HAP-1 (cell line): ENCODE measurements around the gene RIMBP2.

Experiments
- DNase-seq, 2 experiments: peaks; one replicate each; pipeline ENCODE4 v3.0.0-alpha.2; 2016 to 2020; ENCODE audit warnings: low spot score in 2 of 2
- H3K27me3 ChIP-seq: fragments of 250-450 bp; sonication (Bioruptor Pico); 2 replicates; pipeline ENCODE4 v1.5.1; 2020; ENCODE audit warnings: low read depth, mild to moderate bottlenecking, moderate library complexity
- H3K36me3 ChIP-seq: fragments of 250-450 bp; sonication (Bioruptor Pico); replicated peaks from 2 replicates; pipeline ENCODE4 v1.5.1; 2020; ENCODE audit warnings: mild to moderate bottlenecking
- H3K4me1 ChIP-seq: fragments of 250-450 bp; sonication (Bioruptor Pico); 2 replicates; pipeline ENCODE4 v1.5.1; 2020; ENCODE audit warnings: mild to moderate bottlenecking
- H3K4me3 ChIP-seq: fragments of 250-450 bp; sonication (Bioruptor Pico); 2 replicates; pipeline ENCODE4 v1.5.1; 2020; ENCODE audit warnings: mild to moderate bottlenecking, moderate library complexity
- H3K9me3 ChIP-seq: fragments of 250-450 bp; sonication (Bioruptor Pico); 2 replicates; pipeline ENCODE4 v1.5.1; 2020; ENCODE audit warnings: mild to moderate bottlenecking, moderate library complexity
- in situ Hi-C: fragments of 300-500 bp; cut with MboI; formaldehyde crosslinking; loops from 3 replicates; pipeline ENCODE4 v1.14.3; 2020; ENCODE audit warnings: low sequenced_read_pairs, inconsistent platforms, mixed read lengths

The RIMBP2 gene

DNA sequence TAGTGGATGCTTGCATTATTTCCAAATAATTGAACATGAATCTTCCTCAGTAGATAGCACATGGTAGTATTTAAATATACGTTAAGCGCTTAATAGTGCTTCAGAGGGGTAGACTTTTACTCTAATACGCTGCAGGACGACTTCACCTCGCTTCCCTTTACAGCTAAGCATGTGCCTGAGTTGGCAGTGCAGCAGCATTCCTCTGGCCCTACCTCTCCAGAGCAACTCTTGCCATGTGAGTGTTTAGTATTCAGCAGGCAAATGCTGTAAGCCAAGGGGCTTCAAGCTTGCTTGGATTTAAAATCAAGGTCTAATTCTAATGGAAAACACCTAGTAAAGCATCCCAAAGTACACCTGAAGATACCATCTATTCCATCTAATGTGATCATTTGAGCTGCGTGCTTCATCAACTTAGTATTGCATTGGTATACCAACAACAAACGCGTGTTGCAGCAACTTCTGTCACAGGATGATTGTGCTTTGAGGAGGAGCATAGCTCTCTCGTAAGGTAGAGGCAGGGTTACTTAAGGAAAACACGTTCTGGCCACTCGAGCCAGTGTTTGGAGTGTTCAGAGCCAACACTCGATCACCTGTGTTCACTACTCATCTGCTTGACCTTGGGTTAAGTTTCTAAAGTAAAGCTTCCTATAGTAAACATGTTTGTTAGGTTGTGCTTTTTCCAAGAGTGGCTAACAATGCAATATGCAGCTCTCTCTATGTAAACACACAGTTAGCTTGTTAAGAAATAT is 317.8 kb downstream of the RIMBP2 start:
- peaks cover 3% of the 10 kb centered on the region; the same call in 1 of the 2 replicates for H3K4me1 ChIP-seq
- no peaks in the 10 kb centered on the region for H3K27me3 ChIP-seq
- in situ Hi-C loops, result no loop called here
- no peaks in the 10 kb centered on the region for H3K36me3 ChIP-seq
- H3K4me3 ChIP-seq, result no peak overlapping the region
- no peak for DNase-seq
- no peaks in the 10 kb centered on the region for H3K9me3 ChIP-seq

DNA sequence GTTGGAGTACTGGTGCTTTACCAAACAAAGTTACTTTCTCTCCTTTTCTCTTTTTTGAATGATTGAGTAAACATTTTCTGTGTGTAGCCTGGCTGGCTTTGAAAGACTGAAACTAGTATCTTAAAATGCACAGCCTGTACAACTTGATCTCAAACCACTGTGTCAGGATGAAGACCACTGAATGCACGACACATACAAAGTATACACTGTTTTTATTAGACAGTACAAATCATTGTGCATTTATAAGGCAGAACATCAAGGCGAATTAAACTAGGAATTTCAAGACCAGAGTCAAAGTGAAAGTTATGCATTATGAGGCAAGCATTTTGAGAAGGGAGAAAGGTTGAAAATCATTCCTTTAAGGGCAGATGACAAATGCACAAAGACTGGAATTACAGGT is 319.4 kb downstream of the RIMBP2 start:
- no peaks in the 10 kb centered on the region for H3K9me3 ChIP-seq
- no peak overlapping the region for H3K4me3 ChIP-seq
- H3K36me3 ChIP-seq, result no peaks in the 10 kb centered on the region
- DNase-seq, result no peak
- in situ Hi-C loops, result no loop called here
- peaks cover 3% of the 10 kb centered on the region; the same call in 1 of the 2 replicates for H3K4me1 ChIP-seq
- no peaks in the 10 kb centered on the region for H3K27me3 ChIP-seq

DNA sequence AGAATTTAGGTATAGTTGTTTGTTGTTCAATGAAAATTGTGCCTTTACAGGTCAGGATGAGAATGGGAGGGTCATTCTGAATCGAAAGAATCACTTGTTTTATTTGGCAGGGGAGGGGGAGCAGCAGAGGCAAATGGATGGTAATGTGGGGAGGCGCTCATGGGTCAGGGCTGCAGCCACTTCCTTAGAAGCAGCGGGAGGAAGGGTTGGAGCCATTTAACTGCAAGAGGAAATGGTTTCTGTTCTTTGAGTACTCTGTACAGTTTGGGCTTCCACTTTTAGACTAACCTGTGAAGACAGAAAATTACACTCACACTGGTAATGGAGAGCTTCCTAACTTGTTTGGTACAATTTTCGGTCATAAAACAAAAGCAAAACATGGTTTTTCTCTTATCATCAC is 321.2 kb downstream of the RIMBP2 start:
- H3K4me3 ChIP-seq, result no peak overlapping the region
- peaks cover 3% of the 10 kb centered on the region; the same call in 1 of the 2 replicates for H3K4me1 ChIP-seq
- no peaks in the 10 kb centered on the region for H3K27me3 ChIP-seq
- H3K36me3 ChIP-seq, result no peaks in the 10 kb centered on the region
- in situ Hi-C loops, result no loop called here
- no peaks in the 10 kb centered on the region for H3K9me3 ChIP-seq
- DNase-seq, result no peak

DNA sequence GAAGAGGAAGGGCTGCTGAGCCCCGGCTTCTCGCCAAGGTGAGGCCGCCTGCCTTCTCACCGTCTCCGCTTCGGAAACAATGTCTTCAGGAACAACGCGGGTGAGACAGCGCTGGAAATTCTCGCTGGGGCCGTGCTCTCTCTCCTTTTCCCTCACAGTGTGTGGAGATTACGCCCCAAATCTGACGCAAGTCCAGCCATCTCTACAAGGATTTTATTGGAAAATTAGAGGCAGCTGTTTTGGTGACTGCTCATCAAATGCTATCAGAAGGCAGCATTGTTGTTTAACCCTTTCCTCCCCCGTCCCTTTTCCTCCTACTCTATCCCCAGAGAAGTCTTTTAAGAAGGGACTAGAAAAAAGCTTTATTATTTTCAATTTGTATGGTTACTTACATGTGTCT is 324.9 kb downstream of the RIMBP2 start:
- Histone ChIP-seq H3K36me3 (no peaks in the 10 kb centered on the region), H3K4me1 (peaks cover 3% of the 10 kb centered on the region; the same call in 1 of the 2 replicates), H3K27me3 (no peaks in the 10 kb centered on the region), H3K4me3 (no peak overlapping the region), H3K9me3 (no peaks in the 10 kb centered on the region)
- DNase-seq, result no peak
- in situ Hi-C loops, result no loop called here

DNA sequence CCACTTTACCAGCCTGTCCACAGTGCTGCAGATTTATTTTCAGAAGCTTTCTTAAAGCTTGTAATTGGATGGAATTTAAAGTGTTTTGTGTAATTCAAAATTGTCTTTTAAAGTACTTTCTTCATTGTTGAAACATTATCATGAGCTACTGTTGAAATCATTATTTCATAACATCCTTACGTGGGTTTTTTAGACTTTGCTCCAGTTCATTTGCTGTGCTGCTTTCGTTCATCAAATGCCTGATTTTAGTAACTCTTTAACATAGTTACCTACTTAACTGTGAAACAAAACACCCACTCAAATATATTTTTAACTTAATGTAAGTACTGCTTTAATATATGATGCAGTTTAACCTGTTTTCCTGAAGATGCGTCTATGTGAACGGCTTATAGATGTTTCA is 330.9 kb downstream of the RIMBP2 start:
- no peaks in the 10 kb centered on the region for H3K27me3 ChIP-seq
- DNase-seq, result no peak
- no peak overlapping the region for H3K4me3 ChIP-seq
- no peaks in the 10 kb centered on the region for H3K36me3 ChIP-seq
- in situ Hi-C loops, result no loop called here
- H3K9me3 ChIP-seq, result no peaks in the 10 kb centered on the region
- no peaks in the 10 kb centered on the region for H3K4me1 ChIP-seq

DNA sequence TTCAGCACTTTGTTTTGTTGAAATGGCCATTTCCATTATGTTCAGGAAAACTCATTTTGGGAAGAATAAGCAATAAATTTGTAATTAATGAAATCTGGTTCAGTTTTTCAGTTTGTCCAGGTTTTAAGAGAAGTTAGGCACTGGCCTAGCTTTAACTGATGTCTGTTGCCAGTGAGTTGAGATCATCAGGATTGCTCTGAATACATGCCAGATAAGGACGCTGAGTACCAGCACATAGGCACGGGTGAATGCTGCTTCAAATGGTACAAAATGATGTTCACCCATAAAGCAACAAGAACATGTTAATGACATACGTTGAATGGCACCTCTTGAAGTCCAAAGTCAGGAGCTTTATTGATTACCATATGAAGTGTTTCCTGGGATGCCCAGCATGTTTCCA is 331.9 kb downstream of the RIMBP2 start:
- Histone ChIP-seq H3K4me3 (no peak overlapping the region), H3K27me3 (no peaks in the 10 kb centered on the region), H3K9me3 (no peaks in the 10 kb centered on the region), H3K4me1 (no peaks in the 10 kb centered on the region), H3K36me3 (no peaks in the 10 kb centered on the region)
- in situ Hi-C loops, result no loop called here
- DNase-seq, result no peak

DNA sequence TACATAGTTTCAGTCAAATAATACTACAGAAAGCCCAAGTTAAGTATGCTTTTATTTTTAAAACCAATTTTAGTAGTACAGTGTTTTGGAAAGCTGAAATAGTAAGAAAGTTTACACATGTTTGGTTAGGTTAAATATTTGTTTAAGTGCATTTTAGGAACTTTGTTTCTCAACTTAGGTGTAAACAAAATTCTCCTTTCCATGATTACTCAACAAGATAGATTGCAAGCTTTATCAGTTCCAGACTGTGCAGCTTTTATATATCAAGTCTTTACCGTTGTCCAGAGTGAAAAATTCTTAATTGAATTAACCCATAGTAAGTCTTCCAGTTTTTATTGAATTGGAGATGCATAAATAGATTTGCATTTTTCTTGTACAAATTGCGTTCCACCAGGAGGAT is 333.3 kb downstream of the RIMBP2 start:
- in situ Hi-C loops, result no loop called here
- Histone ChIP-seq H3K9me3 (no peaks in the 10 kb centered on the region), H3K4me3 (no peak overlapping the region)

DNA sequence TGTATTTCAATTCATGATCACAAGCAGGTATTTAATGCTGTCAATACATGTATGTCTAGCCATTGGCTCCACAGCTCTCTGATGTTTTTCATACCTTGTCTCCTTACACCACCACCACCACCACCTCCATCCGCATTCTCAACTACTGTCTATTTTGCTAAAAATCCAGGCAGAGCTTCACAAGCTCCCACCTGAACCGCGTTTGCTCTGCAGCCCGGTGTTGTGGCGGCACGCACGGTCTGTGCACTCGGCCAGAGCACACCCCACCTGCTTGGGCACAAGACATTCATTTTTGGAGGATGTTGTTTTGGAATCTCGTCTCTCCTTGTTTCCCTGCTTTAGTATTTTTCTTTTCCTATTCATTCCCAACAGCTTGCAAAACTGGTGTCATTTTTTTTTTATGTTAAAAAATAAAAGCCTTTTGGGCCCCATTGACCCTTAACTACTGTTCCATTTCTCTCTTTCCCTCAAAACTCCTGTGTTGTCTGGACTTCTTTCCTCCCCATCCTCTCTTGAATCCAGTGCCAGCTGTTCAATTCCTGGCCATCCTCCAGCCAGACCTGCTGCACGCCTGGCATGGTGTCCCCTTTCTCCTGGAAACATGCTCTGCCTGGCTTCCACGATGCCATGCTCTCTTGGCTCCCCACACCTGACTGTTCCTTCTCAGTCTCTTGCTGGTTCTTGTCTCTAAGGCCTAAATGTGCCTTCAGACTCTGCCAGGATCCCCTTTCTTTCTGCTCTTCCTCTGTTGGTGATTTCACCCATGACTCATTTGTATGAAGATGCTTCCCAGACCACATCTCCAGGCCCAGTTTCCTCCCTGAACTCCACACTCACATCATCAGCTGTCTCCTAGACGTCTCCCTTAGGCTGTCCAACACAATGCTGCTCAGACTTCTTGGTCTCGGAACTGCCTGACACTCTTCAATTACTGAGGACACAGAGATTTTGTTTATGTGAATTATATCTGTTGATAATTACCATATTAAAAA is 340.5 kb downstream of the RIMBP2 start:
- Histone ChIP-seq H3K9me3 (no peaks in the 10 kb centered on the region), H3K27me3 (no peaks in the 10 kb centered on the region), H3K36me3 (no peaks in the 10 kb centered on the region), H3K4me3 (no peak overlapping the region), H3K4me1 (peaks cover 7% of the 10 kb centered on the region)
- DNase-seq, result no peak
- in situ Hi-C loops, result no loop called here

More for the DNA sequence above, 333.3 kb downstream of the RIMBP2 start:
- no peak for DNase-seq
- H3K4me1 ChIP-seq, result no peaks in the 10 kb centered on the region
- no peaks in the 10 kb centered on the region for H3K36me3 ChIP-seq
- no peaks in the 10 kb centered on the region for H3K27me3 ChIP-seq

DNA sequence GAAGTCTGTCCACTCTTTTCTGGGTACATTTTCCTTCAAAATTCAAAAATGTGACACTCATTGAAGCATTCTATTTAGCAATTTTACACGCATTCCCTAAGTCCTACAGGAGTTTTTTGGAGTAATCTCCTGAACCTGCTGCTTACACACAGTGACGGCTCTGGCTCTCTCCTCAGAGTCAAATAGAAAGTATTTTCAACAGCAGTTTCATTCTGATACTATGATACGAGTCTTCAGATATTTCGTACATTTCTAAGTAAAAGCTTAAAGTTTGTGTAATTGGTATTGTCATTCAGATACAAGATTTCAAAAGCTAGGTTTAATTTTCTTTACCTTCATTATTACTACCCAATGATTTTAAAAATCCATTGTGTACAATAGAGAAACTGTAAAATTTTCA is 342.0 kb downstream of the RIMBP2 start:
- Histone ChIP-seq H3K4me3 (no peak overlapping the region), H3K4me1 (peaks cover 7% of the 10 kb centered on the region), H3K36me3 (no peaks in the 10 kb centered on the region), H3K27me3 (no peaks in the 10 kb centered on the region), H3K9me3 (no peaks in the 10 kb centered on the region)
- no peak for DNase-seq
- in situ Hi-C loops, result no loop called here

DNA sequence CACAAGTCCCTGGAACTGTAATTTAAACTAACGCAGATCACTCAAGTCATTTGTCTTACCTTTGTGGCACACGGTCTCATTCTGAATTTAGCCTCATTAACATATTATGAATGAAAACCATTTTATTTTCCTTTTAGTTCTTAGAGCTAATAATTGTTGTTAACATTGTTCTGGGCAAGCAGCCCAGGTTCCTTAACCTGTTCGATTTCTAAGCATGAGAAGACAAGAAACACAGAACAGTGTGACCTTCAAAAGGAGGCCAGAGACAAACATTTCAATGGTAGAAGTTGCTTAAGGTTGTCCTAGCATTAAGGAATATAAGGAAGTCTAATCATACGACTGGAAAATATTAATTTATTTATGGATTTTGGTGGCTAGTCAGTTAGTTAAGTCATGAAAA is 343.2 kb downstream of the RIMBP2 start:
- no peak for DNase-seq
- in situ Hi-C loops, result no loop called here

DNA sequence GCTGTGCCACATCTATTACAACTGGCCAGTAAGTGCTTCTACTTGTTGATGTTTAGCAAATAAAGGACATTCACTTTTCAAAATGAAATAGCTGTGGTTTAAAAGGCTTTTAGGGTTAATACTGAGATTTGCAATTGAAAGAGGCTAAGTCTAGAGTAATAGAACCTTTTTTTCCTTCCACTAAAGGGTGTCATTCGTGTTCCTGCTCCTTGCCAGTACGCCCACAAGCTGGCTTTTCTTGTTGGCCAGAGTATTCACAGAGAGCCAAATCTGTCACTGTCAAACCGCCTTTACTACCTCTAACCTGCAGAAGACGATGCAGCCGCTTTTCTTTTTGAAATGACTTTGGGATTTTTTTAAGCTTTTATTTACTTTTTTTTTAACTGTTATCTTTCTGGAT is 344.8 kb downstream of the RIMBP2 start:
- in situ Hi-C loops, result no loop called here

More for the DNA sequence above, 343.2 kb downstream of the RIMBP2 start:
- no peaks in the 10 kb centered on the region for H3K36me3 ChIP-seq
- H3K4me3 ChIP-seq, result no peak overlapping the region
- no peaks in the 10 kb centered on the region for H3K9me3 ChIP-seq
- H3K27me3 ChIP-seq, result no peaks in the 10 kb centered on the region
- peaks cover 7% of the 10 kb centered on the region for H3K4me1 ChIP-seq

DNA sequence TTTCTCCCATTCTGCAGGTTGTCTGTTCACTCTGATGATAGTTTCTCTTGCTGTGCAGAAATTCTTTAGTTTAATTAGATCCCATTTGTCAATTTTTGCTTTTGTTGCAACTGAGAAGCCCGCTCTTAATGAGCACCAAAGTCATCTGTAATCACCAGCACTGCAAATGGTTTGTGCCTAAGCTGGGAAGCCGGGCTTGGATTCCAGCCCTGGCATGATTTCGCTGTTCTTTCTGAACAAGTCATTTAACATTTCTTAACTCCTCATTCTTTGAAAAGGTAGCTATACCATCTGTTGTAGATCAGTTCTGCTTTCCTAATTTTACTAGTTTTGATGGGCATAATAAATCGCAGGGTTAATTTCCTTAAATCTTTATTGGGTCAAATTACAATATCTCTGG is 346.3 kb downstream of the RIMBP2 start:
- DNase-seq, result no peak
- Histone ChIP-seq H3K4me1 (peaks cover 7% of the 10 kb centered on the region), H3K4me3 (no peak overlapping the region), H3K27me3 (no peaks in the 10 kb centered on the region), H3K9me3 (no peaks in the 10 kb centered on the region), H3K36me3 (no peaks in the 10 kb centered on the region)
- in situ Hi-C loops, result no loop called here

More for the DNA sequence above, 344.8 kb downstream of the RIMBP2 start:
- no peak overlapping the region for H3K4me3 ChIP-seq
- DNase-seq, result peak; percentile 41 to 76
- H3K9me3 ChIP-seq, result no peaks in the 10 kb centered on the region
- no peaks in the 10 kb centered on the region for H3K27me3 ChIP-seq
- H3K36me3 ChIP-seq, result no peaks in the 10 kb centered on the region
- H3K4me1 ChIP-seq, result peaks cover 7% of the 10 kb centered on the region

DNA sequence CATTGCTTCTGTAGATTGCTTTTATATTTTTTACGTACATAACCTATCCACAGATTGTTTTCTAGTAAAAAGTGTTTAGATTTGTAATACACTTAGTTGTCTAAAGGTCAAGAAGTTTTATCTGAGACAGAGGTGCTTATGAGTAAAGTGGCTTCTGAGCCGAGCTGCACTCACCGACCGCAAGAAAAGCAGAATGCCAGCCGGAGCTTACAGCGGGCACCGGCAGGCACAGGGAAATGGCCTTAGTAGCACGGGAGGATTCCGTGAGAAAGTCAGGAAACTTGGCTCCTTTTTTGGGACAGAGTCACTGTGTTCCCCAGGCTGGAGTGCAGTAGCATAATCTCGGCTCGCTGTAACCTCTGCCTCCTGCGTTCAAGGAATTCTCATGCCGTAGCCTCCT is 348.6 kb downstream of the RIMBP2 start:
- in situ Hi-C loops, result no loop called here
- H3K36me3 ChIP-seq, result no peaks in the 10 kb centered on the region
- H3K4me1 ChIP-seq, result peaks cover 3% of the 10 kb centered on the region
- H3K9me3 ChIP-seq, result no peaks in the 10 kb centered on the region
- DNase-seq, result no peak
- no peak overlapping the region for H3K4me3 ChIP-seq
- H3K27me3 ChIP-seq, result no peaks in the 10 kb centered on the region

DNA sequence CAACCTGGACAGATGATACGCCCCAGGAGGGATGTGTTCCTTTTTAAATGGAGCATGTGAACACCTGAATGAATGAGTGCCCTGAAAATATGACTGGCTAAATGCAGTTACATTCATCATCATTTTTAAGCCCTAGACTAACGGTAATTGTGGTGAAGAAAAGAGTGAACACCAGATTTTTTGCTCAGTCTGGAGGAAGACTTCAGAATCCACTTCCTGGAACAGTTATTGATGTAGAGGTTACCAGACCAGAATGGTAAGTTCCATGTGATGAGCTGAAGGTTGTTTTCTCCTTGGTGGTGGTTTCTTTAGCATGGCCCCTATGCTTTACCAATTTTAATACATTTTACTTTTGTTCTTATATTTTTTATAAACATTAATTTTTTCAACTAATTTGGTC is 349.1 kb downstream of the RIMBP2 start:
- DNase-seq, result no peak
- in situ Hi-C loops, result no loop called here
- Histone ChIP-seq H3K4me1 (peaks cover 3% of the 10 kb centered on the region), H3K9me3 (no peaks in the 10 kb centered on the region), H3K36me3 (no peaks in the 10 kb centered on the region), H3K4me3 (no peak overlapping the region), H3K27me3 (no peaks in the 10 kb centered on the region; the same call in 1 of the 2 replicates)
